GM12891 (cell line): ENCODE results near the gene DAB1.

Source experiments
- PAX5 ChIP-seq: IDR thresholded peaks from 2 replicates; pipeline ENCODE4 v1.6.1; 2011; ENCODE audit warnings: low read length, moderate library complexity, mild to moderate bottlenecking; ENCODE audit not compliant: insufficient read depth, severe bottlenecking
- POLR2A ChIP-seq: IDR thresholded peaks from 2 replicates; pipeline ENCODE4 v1.6.1; 2011; ENCODE audit warnings: low read depth, low read length, control low read depth
- POLR2AphosphoS5 ChIP-seq: IDR thresholded peaks from 2 replicates; pipeline ENCODE4 v1.6.1; 2011; ENCODE audit warnings: low read depth, low read length, control low read depth
- SPI1 ChIP-seq: IDR thresholded peaks from 2 replicates; pipeline ENCODE4 v1.6.1; 2011; ENCODE audit warnings: low read depth, low read length, control low read depth
- TAF1 ChIP-seq: IDR thresholded peaks from 2 replicates; pipeline ENCODE4 v1.6.1; 2011; ENCODE audit warnings: low read depth, low read length, control low read depth

DNA sequence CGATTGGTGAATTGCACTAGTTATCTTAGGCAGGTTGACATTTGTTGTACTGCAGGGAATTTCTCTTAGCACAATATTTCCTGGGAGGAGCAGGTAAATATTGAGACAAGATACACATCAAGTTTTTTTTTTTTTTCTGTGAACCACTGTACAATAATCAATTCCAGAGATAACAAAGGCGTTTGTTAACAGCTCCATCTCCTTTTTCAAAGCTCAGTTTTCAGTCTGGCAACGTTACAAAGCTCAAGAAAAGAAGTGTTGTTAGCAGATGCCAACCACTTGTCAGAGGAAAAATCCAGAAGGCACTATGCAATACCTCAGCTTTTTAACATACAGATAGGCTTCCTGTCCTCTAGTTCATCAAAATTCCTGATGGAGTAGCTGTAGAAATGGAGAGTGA is 40.9 kb upstream of the DAB1 start:
- TF ChIP-seq POLR2A (no peak), TAF1 (no peak), POLR2AphosphoS5 (no peak), SPI1 (no peak), PAX5 (no peak)
